GOT3 (cell line): Measurements from ENCODE around the gene PARD3B.

Experiments
- DNase-seq: peaks from one replicate; lab custom pipeline; 2025; ENCODE audit warnings: mixed read lengths; lab: John Stamatoyannopoulos, UW

PARD3B gene

GRCh38 chr2:205656461-205656860 lies 1111.2 kb downstream of the PARD3B start:
- no peak for DNase-seq

- DNase-seq: no peak
Measured at GRCh38 chr2:205656941-205657340, 1111.7 kb downstream of the PARD3B start.

- no peak for DNase-seq
Measured at GRCh38 chr2:205657579-205657978, 1112.3 kb downstream of the PARD3B start.

GRCh38 chr2:205658068-205658467 lies 1112.8 kb downstream of the PARD3B start:
- no peak for DNase-seq

- no peak for DNase-seq
Measured at GRCh38 chr2:205658572-205658971, 1113.3 kb downstream of the PARD3B start.

GRCh38 chr2:205659922-205660321 lies 1114.6 kb downstream of the PARD3B start:
- no peak for DNase-seq

GRCh38 chr2:205660521-205661124 lies 1115.3 kb downstream of the PARD3B start:
- no peak for DNase-seq

- no peak for DNase-seq
Measured at GRCh38 chr2:205661281-205661680, 1116.0 kb downstream of the PARD3B start.

- no peak for DNase-seq
Measured at GRCh38 chr2:205662206-205662965, 1117.1 kb downstream of the PARD3B start.

GRCh38 chr2:205665791-205666190 lies 1120.5 kb downstream of the PARD3B start:
- no peak for DNase-seq
